Activated effector memory CD4-positive, alpha-beta T cell treated with Interleukin-2 at 50 U/mL for 16 hours (primary cell): Measurements from ENCODE around the gene TMEM156.
"Not testable (repeated sequence)": the region's sequence is repeated elsewhere in the genome, so short reads cannot be mapped to it uniquely, and the experiment has no call there.

ENCODE experiments used
- DNase-seq: peaks from one replicate; pipeline ENCODE4 v3.0.0-alpha.2; 2020

TMEM156 gene

DNA sequence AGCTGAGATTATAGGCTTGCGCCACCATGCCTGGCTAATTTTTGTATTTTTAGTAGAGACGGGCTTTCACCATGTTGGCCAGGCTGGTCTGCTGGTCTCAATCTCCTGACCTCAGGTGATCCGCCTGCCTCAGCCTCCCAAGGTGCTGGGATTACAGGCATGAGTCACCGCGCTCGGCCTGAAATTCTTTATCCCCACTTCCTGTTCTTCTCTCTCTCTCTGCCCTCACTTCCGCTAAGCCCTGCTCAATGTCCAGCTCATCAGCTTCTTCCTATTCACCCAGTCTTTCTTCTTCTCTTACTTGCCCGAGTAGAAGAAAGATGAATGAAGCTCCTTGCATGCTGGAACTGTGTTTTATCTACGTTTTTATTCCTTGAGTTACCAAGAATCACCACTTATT lies 43.9 kb downstream of the TMEM156 start:
- DNase-seq, result not testable (repeated sequence)

DNA sequence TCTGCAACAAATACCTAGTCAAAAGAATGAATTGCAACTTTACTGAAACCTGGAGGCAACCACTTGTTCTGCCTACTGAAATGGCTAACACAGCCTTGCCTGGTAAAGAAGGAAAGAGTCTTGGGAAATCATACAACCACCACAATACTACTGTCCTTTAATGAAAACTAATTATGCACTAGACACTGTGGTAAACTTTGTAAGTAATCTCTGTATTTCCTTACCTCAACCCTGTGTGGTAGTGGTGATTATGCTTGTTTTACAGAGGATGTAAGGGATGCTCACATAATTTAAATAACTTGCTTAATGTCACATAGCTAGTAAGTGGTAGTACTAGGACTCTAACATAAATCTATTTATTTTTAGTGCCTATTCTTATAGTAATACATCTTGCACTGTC lies 44.7 kb downstream of the TMEM156 start:
- no peak for DNase-seq

DNA sequence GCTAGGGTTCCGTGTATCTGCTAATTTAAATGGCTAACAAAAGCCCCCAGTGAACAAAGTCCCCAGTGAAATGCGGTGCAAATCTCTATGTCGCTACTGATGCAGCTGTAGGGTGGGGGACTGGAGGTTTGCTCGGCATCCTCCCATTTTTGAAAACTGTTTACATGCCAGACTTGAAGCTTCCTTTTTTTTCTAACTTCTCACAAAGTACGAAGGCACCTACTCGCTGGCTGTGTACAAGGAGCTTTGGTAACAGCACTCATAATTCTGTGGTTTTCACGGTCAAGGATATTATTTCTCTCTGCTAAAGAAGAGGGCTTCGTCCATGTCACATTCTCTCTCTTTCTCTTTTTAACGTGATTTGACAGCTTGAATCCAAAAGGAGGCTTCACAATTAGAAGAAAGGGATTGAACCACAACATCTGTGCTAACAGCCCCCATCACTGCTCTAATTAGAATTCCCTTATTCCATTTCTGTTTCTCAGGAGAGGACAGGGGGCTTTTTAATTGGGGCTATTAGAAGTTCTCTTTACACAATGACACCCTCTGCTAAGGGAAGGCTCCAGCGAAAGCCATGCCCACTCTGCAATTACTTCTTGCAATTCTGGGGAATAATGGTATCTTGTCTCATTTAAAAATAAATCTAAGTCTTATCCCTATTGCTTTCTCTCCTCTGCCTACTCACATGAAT lies 46.7 kb downstream of the TMEM156 start:
- no peak for DNase-seq

DNA sequence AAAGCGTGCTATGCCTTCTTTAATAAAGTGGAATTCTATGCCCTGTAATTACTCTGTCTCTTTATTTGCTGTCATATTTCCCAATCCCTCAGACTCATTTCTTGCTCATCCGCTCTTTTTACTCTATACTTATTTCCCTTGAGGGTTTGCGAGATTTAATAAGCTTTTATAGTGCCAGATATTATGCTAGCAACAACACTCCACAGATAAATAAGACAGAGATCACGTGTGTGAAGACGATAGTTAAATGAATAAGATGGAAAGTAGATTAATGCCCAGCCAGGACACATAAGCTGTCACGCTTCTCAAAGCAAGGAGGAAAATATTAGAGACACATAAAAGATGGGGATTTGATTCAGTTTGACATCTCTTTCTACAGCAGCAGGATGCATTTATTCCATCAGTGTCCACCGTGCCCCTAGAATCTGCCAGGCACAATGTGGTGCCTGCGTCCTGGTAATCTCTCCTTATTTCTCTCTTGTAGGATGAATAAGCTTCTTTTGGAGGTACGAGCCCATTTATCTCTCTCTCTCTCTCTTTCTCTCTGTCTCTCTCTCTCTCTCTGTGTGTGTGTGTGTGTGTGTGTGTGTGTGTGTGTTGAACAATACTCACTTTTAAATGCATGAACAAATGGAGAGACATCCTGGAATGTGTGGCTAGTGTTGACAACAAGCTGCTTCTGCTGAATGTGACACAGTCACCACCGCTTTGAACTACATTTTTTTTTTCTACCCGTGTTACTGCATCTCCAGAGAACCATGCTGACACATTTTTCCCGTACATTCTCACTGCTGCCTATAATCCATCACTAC lies 48.2 kb downstream of the TMEM156 start:
- no peak for DNase-seq

DNA sequence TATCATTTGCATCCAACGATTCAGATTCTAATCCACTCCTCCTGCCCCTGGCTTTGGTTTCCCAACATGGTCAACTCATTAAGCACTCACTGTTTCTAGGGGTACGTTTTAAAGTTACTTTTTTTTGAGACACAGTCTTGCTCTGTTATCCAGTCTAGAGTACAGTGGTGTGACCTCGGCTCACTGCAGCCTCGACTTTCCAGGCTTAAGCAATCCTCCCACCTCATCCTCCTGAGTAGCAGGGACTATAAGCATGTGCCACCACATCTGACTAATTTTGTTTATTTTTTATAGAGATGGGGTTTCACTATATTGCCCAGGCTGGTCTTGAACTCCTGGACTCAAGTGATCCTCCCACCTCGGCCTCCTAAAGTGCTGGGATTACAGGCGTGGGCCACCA lies 48.9 kb downstream of the TMEM156 start:
- DNase-seq, result no peak

DNA sequence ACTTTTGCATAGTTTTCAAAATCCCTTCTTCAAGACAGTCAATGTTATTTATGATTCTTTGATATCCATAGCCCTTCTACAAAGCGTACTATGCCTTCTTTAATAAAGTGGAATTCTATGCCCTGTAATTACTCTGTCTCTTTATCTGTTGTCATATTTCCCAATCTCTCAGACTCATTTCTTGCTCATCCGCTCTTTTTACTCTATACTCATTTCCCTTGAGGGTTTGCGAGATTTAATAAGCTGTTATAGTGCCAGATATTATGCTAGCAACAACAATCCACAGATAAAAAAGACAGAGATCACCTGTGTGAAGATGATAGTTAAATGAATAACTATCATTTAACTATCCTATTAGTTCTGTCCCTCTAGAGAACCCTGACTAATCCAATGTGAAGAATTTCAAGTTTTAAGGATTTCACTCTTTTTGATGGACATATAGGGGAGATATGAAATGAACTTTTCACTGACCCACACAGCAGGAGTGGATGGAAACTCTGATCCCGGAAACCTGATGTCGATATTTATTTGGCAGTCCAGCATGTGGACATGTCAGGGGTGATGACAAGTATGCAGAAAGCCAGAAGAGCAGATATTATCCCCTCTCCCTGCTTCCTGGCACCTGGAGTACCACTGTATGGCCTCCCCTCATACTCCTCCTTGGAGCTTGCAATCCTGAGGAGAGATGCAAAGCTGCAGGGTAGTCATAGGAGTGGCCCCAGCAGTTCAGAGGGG lies 49.7 kb downstream of the TMEM156 start:
- no peak for DNase-seq

DNA sequence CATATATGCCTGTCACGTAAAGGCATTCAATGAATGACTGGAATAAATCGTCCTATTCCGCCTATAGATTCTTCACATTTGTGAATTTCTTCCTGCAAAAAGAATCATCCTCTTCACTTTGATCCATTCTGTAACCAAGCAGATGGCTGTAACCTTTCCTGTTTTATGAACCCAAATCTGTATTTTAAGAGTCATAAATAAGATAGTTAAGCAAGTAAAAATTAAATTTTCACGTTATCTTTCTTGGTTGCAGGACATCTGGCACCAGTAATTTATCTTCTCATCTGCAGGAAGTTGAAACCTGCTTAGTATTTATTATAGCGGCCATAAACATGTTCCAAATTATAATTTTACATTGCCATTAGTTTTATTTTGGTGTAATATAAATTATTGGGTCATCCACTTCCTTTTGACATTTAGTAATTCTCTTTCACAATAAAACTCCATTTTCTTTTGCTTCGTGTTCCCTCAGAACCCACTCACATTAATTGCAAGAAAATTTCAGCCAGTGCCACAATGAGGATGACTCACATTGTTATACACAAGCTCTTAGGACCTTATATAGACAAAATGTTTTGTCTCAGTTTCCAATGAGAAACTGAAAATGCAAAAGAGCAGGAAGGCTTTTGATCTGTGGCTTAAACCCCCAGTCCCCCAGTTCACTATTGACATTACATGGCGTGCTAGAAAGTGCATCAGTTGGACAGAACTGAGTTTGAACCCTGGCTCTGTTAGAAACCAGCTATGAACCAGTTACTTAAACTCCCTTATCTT lies 51.1 kb downstream of the TMEM156 start:
- no peak for DNase-seq

DNA sequence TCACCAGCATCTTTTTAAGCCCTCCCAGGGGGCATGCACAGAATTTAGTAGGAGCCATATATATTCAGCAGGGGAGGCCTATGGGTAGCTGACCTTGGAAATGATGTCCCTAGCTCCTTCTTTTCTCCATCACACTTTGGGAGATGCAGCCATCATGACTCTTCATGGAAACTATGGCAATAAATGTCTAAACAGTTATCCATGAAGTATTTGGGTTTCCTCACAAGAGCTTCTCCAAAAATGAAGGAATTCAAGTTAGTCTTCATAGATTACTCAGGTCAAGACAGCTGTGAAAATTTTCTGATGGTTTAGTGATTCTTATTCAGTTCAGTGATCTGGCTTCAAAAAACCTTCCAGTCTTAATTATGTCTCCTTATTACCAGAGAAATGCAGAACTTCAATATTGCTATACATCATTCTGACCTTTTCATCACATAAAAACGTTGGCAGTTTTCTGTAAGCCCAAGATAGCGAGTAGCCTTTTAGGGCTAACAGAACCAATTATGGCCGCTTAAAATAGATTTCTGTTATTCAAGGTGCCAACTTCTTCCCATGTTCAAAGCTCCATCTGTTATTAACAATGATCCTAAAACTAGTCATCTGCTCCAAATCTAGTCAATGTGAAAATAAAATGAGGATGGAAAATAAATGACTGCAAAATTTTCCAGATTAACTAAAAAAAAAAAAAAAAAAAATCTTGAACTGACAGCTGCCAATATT lies 52.5 kb downstream of the TMEM156 start:
- DNase-seq, result no peak

DNA sequence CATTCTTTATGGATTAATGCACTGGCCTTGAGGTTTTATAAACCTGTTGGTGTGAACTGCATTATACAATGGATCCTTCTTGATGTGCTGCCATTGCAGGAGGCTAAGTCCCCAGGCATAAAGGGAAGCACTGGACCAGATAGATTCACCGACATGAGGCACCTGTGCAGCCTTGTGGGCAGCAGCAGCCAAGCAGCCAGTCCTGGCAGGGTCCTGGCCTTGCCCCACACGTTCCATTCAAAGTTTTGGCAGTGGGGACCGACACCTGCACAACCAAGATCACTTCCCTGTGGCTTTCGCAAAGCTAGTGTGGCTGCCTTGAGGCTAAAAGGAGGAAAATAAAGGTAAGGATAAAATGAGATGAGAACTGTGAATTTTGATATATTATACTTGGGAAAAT lies 53.1 kb downstream of the TMEM156 start:
- no peak for DNase-seq

DNA sequence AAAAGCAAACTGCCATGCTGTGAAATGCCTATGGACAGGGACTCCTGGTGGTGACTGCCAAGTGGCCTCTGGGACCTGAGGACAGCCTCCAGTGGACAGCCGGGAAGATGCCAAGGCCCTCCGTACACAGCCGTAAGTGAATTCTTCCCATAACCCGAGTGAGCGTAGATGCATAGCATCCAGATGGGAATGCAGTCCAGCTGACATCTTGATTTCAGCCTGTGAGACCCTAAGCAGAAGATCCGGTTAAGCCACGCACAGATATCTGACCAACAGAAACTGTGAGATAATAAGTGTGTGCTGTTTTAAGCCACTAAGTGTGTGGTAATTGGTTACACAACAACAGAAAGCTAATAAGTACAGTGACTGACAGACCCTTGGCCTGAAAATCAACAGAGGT lies 55.9 kb downstream of the TMEM156 start:
- DNase-seq, result no peak

DNA sequence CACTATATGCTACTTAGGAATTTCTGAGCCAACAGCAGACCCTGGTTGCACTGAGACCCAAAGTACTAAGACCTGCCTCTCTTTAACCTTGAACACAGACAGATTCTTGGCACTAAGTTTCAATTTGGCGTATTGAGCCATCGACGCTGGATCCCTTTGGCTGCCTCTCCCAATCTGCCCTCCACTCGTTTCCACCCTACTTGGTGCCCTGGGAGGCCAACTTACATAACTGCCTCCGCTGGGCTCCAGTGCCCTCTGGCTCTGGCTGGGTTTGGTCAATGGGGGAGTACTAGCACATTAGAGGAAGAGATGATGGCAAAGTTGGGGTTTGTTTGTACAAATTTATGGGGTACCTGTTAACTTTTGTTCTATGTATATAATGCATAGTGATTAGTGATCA lies 63.5 kb downstream of the TMEM156 start:
- no peak for DNase-seq

DNA sequence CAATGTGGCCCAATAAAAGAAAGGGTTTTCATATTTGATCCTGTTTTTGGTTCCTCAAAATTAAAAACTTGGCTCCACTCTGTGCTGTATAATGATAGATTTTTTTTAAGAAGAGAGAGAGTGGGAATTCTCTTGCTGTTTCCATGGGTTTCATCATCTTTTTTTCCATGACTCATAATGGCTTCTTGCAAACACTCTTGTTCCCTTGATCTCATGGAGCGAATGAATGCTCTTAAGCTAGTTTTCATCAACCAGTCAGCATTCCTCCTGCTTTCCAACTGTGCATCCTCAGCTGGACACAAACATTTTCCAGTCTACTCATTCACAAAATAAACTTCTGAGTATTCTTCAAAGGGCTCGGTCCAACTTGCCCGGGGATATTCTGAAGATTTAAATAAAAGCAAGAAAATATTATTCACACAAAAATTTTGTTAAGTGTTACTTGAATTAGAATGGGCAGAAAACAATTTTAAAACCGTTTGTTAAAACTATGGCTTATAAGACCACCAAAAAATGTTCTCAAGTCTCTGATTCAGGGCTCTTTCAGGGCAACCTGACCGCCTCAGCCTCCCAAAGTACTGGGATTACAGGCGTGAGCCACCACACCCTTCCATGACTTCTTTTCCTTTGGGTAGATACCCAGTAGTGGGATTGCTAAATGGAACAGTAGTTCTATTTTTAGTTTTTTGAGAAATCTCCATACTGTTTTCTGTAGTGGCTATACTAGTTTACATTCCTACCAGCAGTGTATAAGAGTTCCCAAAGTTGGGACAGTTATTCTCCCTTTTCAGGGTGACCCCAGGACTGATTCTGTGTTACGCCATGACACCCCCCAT lies 64.7 kb downstream of the TMEM156 start:
- no peak for DNase-seq

DNA sequence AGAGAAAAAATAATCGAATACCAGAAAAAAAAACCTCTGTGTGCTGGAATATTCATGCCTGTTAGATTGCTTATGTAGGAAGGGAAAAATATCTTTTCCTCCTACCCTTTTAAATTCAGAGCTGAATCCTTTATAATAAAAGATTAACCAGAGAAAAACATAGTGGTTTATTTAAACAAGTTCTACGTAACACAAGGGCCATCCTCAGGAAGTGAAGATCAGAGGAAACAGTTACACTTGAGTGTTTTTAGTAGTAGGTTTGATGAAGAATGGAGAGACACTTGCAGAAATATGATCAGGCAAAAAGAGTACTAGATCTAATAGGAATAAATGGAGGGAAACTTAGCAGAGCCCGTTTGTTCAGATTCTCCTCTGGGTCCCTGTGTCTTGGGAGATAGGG lies 66.3 kb downstream of the TMEM156 start:
- DNase-seq, result no peak

DNA sequence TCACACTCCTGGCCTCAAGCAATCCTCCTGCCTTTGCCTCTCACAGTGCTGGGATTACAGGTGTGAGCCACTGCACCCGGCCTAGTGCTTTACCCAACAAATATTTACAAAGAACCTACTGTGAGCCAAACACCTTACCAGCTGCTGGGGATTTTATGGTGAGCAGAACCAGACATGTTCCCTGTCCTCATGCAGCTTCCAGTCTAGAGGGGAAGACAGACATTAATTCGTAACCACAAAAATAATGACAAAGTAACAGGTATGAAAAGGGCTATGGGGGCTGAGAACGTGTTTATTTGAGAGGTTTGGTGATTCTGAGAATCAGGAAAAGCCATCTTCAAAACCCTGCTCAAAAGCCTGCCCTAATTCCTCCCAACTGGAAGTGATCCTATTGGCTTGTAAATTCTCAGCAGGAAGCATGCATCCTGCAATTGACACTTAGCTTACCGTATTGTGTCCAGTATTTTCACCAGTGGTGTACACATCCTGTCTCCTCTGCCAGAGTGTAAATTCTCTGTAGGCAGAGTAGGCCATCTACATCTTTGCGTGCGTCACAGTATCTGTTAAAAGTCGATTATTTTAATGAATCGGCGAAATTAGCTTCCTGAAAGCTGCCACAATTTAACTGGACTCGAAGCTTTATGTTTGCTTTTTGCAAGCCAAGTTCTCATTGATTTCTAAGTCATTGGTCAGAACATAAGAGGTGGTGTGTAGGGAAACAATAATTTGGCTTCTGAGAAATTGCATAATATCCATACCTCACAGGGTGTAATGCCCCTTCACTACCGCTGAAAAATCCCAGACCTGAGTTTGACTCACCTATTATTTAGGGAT lies 67.0 kb downstream of the TMEM156 start:
- DNase-seq, result no peak

DNA sequence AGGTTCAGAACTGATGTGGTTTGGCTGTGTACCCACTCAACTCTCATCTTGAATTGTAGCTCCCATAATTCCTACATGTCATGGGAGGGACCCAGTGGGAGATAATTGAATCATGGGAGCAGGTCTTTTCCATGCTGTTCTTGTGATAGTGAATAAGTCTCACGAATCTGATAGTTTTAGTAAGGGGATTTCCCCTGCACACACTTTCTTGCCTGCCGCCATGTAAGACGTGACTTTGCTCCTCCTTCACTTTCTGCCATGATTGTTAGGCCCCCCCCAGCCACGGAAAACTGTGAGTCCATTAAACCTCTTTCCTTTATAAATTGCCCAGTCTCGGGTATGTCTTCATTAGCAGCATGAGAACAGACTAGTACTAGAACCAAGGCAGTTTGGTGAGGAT lies 73.0 kb downstream of the TMEM156 start:
- DNase-seq, result not testable (repeated sequence)

DNA sequence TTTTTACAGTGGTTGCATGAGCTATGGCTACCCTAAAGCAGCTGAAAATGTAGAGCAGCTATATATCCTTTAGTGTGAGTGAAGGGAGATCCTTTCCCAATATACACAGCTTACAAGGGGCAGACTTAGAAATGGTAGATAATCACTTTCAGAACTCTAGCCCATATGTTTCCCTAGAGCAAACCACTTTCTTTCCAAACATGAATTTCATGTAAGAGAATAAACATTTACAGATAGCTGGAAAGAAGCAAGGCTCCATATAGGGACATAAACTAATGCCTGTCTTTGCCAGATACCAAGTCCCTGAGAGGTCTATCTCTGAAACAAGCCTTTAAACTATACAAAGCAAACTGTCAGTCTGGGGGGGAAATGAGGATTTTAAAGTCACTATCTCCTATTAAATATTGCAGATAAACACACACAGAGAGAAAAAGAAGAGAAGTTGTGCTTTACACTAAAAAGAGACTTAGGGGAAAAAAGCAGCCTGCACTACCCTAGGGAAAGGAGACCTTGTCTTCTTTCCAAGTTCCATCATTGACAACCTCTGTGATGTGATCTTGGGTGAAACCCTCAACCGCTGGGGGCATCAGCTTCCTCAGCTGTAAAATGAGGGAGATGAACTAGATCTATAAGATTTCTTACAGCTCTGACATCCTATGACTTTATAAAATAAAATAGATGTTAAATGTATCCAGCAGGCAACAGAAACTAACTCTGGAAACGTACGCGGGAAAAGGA lies 73.6 kb downstream of the TMEM156 start:
- DNase-seq, result no peak

DNA sequence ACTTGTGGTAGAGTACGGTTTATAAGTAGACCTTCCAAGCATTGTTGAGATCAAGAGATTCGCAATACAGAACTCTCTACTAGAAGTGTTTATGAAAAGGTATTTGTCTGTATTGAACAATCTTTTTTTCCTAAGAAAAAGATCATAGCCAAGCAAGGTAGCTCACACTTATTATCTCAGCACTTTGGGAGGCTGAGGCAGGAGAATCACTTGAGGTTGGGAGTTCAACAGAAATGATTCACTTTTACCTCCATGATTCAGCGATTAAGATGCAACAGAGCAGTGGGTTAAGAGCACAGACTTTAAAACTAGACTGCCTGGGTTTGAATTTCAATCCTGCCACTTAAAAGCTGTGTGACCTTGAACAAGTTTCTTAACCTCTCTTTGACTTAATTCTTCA lies 74.3 kb downstream of the TMEM156 start:
- DNase-seq, result no peak

DNA sequence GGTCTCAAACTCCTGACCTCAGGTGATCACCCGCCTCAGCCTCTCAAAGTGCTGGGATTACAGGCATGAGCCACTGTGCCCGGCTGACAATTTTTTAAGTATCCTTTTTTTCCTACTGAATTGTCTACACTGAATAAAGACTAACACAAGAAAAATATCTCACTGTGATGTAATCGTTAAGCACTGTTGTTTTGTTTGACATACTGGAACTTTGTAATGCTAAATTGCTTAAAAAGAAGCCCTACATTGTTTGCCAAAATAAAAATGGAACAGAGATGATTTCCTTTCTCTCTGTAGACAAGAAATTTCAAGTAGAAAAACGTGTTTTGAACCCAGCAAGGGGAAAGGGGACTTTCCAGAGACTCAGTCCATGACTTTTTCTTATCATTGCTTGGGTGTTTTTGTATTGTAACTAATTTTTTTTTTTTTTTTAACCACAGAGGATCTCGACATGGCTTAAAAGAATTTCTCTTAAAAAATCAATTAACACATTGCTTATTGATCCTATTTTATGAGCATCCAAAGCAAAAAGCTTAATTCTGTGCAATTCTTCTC lies 74.9 kb downstream of the TMEM156 start:
- DNase-seq, result no peak

DNA sequence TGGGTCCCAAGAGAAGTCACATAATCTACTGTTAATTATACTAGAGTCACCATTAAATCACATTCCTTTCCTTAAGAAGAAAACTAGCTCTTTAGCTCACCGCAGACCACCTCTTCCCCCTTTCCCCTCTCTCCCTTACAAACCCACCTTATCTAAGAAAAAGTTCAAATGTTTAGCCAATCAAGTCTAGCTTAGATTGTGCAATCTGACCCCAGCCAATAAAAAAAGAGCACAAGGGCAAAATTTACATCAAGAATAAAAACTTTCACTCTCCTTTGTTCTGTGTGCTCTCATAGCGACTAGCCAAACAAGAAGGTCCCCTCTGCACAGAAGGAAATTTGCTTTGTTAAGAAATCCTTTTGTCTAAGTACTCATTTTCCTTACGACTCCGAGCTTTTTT lies 76.3 kb downstream of the TMEM156 start:
- DNase-seq, result no peak
